NCI-H1417 (cell line): ENCODE measurements around the gene NFKB1.

Experiments used
- DNase-seq, 3 experiments: peaks; one replicate each; lab custom pipeline; 2025; lab: John Stamatoyannopoulos, UW

The NFKB1 gene

GRCh38 chr4:102533348-102533747 lies 32.2 kb downstream of the NFKB1 start:
- peak in 1 of 3 experiments; percentile 60 for DNase-seq

DNA sequence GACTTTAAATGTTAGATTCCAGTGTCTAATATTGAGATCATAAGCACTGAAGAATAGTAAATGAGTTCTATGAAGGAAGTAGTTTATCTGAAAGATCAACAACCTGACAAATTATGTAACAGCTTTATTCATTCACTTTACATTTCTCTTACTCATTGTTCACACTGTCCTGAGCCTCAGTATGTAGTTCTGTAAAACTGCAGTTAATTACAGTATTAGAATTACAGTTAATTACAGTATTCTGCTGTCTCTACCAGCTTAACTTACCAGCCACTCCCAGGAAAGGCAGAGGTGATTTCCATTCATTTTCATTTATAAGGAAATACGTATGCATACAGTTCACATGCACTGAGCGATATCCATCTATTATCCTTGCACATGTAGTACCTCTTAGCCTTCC lies 32.7 kb downstream of the NFKB1 start:
- DNase-seq: peak in 2 of 3 experiments; percentile 51 to 81

DNA sequence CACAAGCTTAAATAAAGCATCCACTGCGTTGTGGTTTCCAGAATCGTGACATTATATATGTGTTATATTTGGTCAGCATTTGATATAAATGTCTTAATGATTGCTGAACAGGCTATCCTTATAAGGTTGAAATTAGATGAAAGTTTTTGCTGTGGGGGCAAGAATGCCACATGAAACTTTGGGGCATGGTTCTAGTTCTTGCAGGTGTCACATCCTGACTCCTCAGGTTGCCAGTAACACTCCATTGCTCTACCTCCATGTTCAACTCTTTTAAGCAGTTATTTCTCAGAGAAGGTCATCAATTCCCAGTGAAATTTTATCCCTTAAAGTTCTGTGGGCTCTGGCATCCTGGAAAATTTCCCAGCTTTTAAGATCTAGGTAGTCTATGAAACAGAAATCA lies 33.7 kb downstream of the NFKB1 start:
- DNase-seq: no peak

GRCh38 chr4:102535398-102536082 lies 34.4 kb downstream of the NFKB1 start:
- DNase-seq: no peak

GRCh38 chr4:102536768-102537167 lies 35.6 kb downstream of the NFKB1 start:
- DNase-seq: no peak

GRCh38 chr4:102537269-102537668 lies 36.1 kb downstream of the NFKB1 start:
- DNase-seq: no peak

DNA sequence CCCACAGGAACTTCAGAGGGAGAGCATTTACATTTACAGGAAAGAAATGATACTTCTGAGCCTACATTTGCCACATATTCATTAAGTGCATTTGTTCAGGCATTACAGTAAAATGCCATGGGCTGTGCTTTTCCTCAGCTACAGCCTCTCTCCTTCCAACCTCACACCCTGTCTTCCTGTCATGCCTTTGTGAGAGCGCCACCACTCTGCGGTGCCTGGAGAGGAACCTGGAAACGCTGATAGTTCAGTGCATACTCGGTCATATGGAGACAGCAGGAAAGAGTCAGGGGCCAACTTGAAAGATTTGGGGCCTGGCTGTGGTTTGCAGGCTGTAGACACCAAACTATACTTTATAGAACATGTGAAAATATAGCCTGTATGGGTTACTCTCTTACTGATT lies 40.5 kb downstream of the NFKB1 start:
- no peak for DNase-seq

DNA sequence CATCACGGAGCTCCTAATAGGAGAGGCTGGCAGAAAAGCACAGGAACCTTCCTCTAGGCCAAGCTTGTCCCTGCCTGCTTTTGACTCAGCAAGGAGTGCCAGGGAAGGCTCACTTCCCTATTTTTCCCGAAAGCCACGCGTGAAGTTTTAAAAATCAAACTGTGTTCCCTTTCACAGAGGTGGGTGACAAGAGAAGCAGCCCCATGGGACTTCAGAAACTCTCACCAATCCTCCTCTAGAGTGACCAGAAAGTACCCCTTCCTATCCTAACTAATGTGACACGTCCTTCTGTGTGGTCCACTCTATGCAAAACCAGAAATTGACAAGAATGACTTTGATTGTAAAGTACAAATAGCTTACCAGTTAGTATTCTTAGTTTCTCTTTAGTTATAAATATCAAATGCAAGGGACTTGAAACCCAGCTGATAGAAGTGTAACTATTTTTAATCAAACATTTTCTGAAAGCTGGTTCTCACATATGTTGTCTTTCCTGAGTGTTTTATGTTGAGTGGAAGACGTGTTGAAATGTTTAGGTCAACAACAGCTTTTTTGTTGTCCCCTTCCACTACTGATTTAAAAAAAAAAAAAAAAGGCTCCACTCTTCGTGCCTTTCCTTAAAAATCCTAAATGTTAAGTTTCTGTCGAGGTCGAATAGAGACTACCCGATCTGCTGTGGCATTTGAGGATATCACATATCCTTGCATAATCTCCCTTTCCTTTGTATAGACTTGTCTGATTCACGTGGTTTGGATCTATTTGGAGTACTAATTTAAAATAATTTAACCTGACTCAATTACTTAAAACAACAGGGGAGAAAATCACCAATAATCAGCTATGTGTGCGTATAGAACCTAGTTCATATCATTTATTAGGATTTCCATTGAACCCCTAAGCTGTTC lies 42.1 kb downstream of the NFKB1 start:
- DNase-seq: no peak

DNA sequence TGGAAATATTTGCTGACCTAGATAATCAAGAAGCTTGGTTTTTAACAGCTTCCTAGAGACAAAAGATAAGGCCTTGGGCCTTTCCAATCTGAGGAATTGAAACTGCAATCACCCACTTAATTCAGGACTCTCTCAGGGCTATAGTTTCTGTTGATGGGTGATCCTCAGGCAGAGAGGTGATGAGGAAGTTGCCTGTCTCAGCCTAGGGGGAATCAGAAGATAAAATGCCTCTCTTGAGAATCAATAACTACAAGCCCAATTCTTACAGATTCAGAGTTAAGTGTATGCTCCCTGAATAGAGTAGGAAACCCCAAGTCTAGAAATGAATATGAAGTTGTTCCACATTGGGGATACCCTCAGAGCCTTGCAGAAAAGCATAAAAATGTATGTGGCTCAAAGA lies 45.5 kb downstream of the NFKB1 start:
- no peak for DNase-seq

- DNase-seq: no peak
Observed at GRCh38 chr4:102547973-102548372, 46.8 kb downstream of the NFKB1 start.

DNA sequence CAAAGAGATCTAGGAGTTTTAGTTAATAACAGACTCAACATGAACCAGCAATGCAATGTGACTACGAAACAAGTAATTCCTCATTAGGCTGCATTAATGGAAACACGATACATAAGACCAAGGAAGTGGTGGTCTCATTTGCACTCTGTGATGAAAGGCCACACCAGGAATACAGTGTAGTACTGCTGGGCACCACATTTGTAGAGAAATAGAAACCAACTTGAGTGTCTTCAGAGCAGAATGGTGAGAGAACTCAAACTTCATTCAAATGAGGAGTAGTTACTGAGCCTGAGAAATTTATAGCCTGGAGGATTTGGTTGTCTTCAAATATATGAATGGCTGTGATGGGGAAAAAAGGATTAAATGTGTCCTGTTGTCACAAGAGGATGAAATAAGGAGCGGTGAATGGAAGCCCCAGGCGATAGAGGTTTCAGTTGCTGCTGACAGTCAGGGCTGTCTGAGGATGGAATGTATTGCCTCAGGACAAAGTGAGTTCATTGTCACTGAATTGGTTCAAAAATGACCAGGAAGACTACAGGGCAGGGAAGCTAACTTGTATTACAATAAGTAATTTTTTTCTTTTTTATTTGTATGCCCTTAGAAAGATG lies 50.9 kb downstream of the NFKB1 start:
- DNase-seq: peak in 1 of 3 experiments; percentile 5

GRCh38 chr4:102552781-102553180 lies 51.6 kb downstream of the NFKB1 start:
- peak in 1 of 3 experiments; percentile 25 for DNase-seq

GRCh38 chr4:102553982-102554381 lies 52.8 kb downstream of the NFKB1 start:
- DNase-seq: no peak

- DNase-seq: no peak
Observed at GRCh38 chr4:102554482-102554881, 53.3 kb downstream of the NFKB1 start.

GRCh38 chr4:102554992-102555391 lies 53.8 kb downstream of the NFKB1 start:
- DNase-seq: peak in 1 of 3 experiments; percentile 27

DNA sequence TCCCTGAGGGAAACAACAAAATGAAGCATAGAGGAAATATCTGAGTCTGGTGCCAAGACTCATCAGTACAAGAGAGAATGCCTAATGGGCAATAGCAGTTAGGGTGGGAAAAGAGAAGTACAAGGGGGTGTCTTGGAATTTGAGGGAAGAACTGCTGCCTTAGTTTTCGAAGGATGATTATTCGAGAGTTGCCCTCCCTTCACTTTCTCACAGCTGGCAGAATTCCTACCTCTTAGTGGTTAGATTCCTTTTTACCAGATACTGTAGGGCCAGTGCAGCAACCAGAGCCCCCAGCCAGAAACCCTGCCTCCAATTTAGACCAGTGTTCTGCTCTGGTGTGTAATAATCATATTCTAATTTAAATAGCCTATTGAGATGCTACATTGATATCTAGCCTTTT lies 56.5 kb downstream of the NFKB1 start:
- no peak for DNase-seq

DNA sequence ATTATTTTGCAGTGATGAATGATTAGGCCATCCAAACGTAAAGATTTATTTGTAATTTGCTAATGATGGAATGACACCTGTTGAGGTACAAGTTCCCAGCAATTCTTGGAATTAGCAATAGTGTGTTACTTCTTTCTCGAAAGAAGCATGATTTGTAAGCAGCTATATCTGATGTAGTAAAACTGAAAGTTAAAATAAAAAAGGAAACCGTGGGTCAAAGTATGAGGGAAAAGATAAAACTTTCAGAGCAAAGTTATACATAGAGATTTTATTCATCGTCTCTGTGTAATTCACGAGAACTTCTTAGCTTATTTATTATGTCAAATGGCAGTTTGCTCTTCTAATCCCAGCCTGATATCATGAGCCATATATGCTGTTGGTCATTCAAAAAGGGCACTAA lies 59.0 kb downstream of the NFKB1 start:
- no peak for DNase-seq

- no peak for DNase-seq
Observed at GRCh38 chr4:102560571-102561341, 59.6 kb downstream of the NFKB1 start.

DNA sequence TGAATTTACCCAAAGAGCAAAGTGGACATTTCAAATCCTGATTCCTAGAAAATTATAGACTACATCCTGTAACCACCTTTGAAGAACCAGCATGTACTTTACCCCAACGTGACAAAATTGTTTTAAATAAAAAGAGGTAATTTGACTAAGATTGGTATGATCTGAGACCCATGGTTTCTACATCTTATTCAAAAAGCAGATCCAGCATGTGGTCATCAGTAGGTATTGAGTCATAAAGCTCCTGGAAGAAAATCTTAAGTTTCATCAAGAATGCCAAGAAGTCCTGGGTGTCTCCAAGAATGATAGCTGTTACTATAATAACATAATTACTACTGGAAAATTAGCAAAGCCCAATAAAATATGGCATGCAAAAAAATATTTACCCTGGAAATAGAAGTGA lies 61.8 kb downstream of the NFKB1 start:
- no peak for DNase-seq

DNA sequence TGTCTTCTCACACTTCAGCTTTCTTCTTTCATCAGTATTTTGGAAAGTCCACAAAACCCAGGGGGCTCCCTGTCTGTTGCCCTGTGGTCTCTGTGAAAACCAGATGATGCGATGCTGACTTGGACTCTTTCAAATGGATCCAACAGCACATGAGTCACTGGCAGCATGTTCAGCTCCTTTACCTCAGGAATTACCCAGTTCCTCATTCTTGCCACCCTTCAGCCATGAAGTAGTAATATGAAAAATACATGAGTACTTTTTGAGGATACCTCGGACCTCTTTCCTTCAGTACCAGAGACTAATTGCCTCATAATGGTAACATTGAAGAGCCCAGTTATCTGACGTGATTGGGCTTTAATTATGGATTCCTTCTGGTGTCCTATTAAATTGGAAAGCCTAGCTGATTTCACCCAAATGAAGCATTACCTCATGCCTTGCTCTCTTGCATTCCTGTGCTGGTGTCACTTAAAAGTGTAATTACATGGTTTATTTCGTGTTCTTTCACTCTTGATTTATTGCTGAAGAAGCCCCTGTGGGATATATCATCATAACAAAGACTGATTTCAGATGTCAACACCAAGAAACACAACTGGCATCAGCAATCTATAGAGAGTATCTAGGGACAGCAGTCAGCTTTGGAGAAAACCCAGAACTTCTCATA lies 63.4 kb downstream of the NFKB1 start:
- DNase-seq: no peak

DNA sequence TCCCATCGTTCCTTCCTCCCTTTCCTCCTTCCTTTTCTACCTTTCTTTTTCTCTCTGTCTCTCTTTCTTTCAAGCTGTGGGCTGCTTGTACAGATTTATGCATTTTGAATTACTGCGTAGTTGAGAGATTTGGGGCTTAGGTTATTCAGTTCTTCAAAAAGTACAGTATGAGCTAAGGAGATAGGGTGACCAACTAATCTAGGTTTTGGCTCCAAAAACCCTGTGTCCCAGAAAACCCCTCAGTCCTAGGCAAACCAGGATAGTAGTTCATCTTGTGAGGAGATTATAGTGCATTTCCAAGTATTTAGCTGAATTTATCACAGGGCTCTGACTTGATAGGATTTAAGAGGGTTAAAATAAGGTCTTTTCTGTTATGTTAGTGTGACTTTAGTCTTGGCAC lies 64.5 kb downstream of the NFKB1 start:
- DNase-seq: no peak

DNA sequence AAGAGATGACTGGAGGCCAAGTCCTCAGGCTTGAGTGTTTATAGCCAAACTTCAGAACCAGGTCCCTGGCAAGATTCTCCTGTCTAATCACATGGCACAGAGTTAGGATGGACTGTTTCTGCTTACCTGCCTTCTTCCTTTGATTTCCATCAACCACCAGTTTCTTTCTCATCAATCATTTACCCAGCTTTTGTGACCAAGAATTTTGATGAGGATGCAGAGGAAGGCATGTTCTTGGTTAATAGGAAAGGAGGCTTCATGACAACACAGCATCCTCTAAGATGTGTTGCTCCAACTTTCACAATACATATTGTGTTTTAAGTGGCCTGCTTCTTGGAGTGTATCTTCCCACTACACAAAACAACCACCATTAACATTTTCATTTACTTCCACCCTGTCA lies 65.3 kb downstream of the NFKB1 start:
- DNase-seq: no peak
